ENCODE measurements around the gene P3H3. TPM values are rescaled to one million over a fixed set of nuclear protein-coding genes. Genes with fewer than 3 reads are reported as not detected.

Gene P3H3
- total RNA-seq, 5 donors from 2014 or later (not counting 1 experiment from before 2014, with no cell fraction given): 4.7 to 9.8 (median 8.0) TPM

GRCh38 chr12:6830999-6831398, 2.8 kb downstream of the P3H3 start:
- Histone ChIP-seq H3K4me3 (ENCODE audit: control insufficient read depth in 1 of 2, extremely low read depth in 1 of 2, low read length in 1 of 2) (no peak overlapping the region), H3K27me3 (replicated peaks in 1 of 2; ENCODE audit: control insufficient read depth in 2 of 2, extremely low read depth in 1 of 2, insufficient read depth in 2 of 2, low read length in 1 of 2) (peaks cover 0 to 52% of the 10 kb centered on the region in 2 experiments), H3K9me3 (no peaks in the 10 kb centered on the region), H3K4me1 (ENCODE audit: control insufficient read depth in 1 of 2, extremely low read depth in 1 of 2, insufficient read depth in 2 of 2, low read length in 2 of 2) (peaks cover 0 to 30% of the 10 kb centered on the region in 2 experiments), H3K27ac (ENCODE audit: low read length) (no peak overlapping the region), H3K36me3 (ENCODE audit: control insufficient read depth in 2 of 2, extremely low read depth in 1 of 2, insufficient read depth in 1 of 2, low read length in 1 of 2) (no peaks in the 10 kb centered on the region)
- no peaks in the 10 kb centered on the region for H3K36me3 Mint-ChIP-seq
- peaks cover 8 to 41% of the 10 kb centered on the region in 2 donors for H3K27me3 Mint-ChIP-seq
- H3K4me1 Mint-ChIP-seq: peaks cover 16 to 28% (median 22%) of the 10 kb centered on the region in 3 donors
- DNase-seq (no peak), ATAC-seq (replicated peaks in 1 of 4) (no peak)
- H3K27ac Mint-ChIP-seq: peak overlapping the region in 1 of 2 donors; percentile 48
- POLR2A ChIA-PET: interaction anchor here in 1 of 2 donors (0.5 kb wide), 1 partner anchor 126 kb away, joined by 7 read pairs; no protein-coding TSS in a partner anchor
- 93% methylated on average over 5 of the region's 6 CpGs for WGBS (ENCODE audit: insufficient coverage)
- no peaks in the 10 kb centered on the region for H3K9me3 Mint-ChIP-seq
- CTCF ChIA-PET: interaction anchor here (0.6 to 0.9 kb wide), 4 partner anchors 8 to 348 kb away, joined by 3 to 5 read pairs (median 4); no protein-coding TSS in a partner anchor
- H3K4me3 Mint-ChIP-seq: no peak overlapping the region

- Histone ChIP-seq H3K9me3 (no peaks in the 10 kb centered on the region), H3K27ac (ENCODE audit: low read length) (no peak overlapping the region), H3K4me1 (ENCODE audit: control insufficient read depth in 1 of 2, extremely low read depth in 1 of 2, insufficient read depth in 2 of 2, low read length in 2 of 2) (peaks cover 0 to 31% of the 10 kb centered on the region in 2 experiments), H3K4me3 (ENCODE audit: control insufficient read depth in 1 of 2, extremely low read depth in 1 of 2, low read length in 1 of 2) (no peak overlapping the region), H3K36me3 (ENCODE audit: control insufficient read depth in 2 of 2, extremely low read depth in 1 of 2, insufficient read depth in 1 of 2, low read length in 1 of 2) (no peaks in the 10 kb centered on the region), H3K27me3 (replicated peaks in 1 of 2; ENCODE audit: control insufficient read depth in 2 of 2, extremely low read depth in 1 of 2, insufficient read depth in 2 of 2, low read length in 1 of 2) (peaks cover 0 to 47% of the 10 kb centered on the region in 2 experiments)
- no peaks in the 10 kb centered on the region for H3K36me3 Mint-ChIP-seq
- POLR2A ChIA-PET: no interaction called here
- H3K27me3 Mint-ChIP-seq: peaks cover 8 to 35% of the 10 kb centered on the region in 2 donors
- no peak overlapping the region for H3K27ac Mint-ChIP-seq
- H3K4me1 Mint-ChIP-seq: peaks cover 16 to 30% (median 22%) of the 10 kb centered on the region in 3 donors
- H3K4me3 Mint-ChIP-seq: no peak overlapping the region
- no peak for DNase-seq
- 93% methylated on average over 11 of the region's 12 CpGs for WGBS (ENCODE audit: insufficient coverage)
- ATAC-seq (replicated peaks in 1 of 4): no peak
- H3K9me3 Mint-ChIP-seq: no peaks in the 10 kb centered on the region
- CTCF ChIA-PET: interaction anchor here (0.5 to 6.1 kb wide), 3 partner anchors 77 to 252 kb away, joined by 3 to 34 read pairs (median 13); partner anchors contain the start of gene MLF2 (in 1 of the 2)
Observed at GRCh38 chr12:6831450-6831995, 3.3 kb downstream of the P3H3 start.

GRCh38 chr12:6832125-6832524, 3.9 kb downstream of the P3H3 start:
- peaks cover 0 to 29% of the 10 kb centered on the region in 2 experiments for H3K4me1 ChIP-seq (ENCODE audit: control insufficient read depth in 1 of 2, extremely low read depth in 1 of 2, insufficient read depth in 2 of 2, low read length in 2 of 2)
- 69% methylated on average over 2 of the region's 4 CpGs for WGBS (ENCODE audit: insufficient coverage)
- no peaks in the 10 kb centered on the region for H3K9me3 ChIP-seq
- ChIA-PET POLR2A (no interaction called here), CTCF (interaction anchor here (0.5 to 6.1 kb wide), 3 partner anchors 78 to 253 kb away, joined by 3 to 34 read pairs (median 13); partner anchors contain the start of gene MLF2 (in 1 of the 2))
- no peaks in the 10 kb centered on the region for H3K36me3 ChIP-seq (ENCODE audit: control insufficient read depth in 2 of 2, extremely low read depth in 1 of 2, insufficient read depth in 1 of 2, low read length in 1 of 2)
- Mint-ChIP-seq H3K27me3 (peaks cover 8 to 29% of the 10 kb centered on the region in 2 donors), H3K27ac (no peak overlapping the region), H3K4me3 (no peak overlapping the region), H3K9me3 (no peaks in the 10 kb centered on the region), H3K4me1 (peaks cover 16 to 28% (median 21%) of the 10 kb centered on the region in 3 donors), H3K36me3 (no peaks in the 10 kb centered on the region)
- H3K27ac ChIP-seq (ENCODE audit: low read length): no peak overlapping the region
- ATAC-seq (replicated peaks in 1 of 4) (no peak), DNase-seq (no peak)
- H3K27me3 ChIP-seq (replicated peaks in 1 of 2; ENCODE audit: control insufficient read depth in 2 of 2, extremely low read depth in 1 of 2, insufficient read depth in 2 of 2, low read length in 1 of 2): peaks cover 0 to 41% of the 10 kb centered on the region in 2 experiments
- H3K4me3 ChIP-seq (ENCODE audit: control insufficient read depth in 1 of 2, extremely low read depth in 1 of 2, low read length in 1 of 2): no peak overlapping the region

GRCh38 chr12:6833189-6833890, 5.1 kb downstream of the P3H3 start:
- peaks cover 9 to 16% (median 14%) of the 10 kb centered on the region in 3 donors for H3K4me1 Mint-ChIP-seq
- CTCF ChIA-PET: interaction anchor here (0.6 to 6.1 kb wide), 5 partner anchors 18 to 238 kb away, joined by 3 to 34 read pairs (median 4); partner anchors contain the start of genes MLF2 (in 2 of the 2) and USP5 (in 1 of the 2)
- H3K4me3 Mint-ChIP-seq: no peak overlapping the region
- Histone ChIP-seq H3K36me3 (ENCODE audit: control insufficient read depth in 2 of 2, extremely low read depth in 1 of 2, insufficient read depth in 1 of 2, low read length in 1 of 2) (no peaks in the 10 kb centered on the region), H3K9me3 (no peaks in the 10 kb centered on the region), H3K27ac (ENCODE audit: low read length) (no peak overlapping the region), H3K27me3 (replicated peaks in 1 of 2; ENCODE audit: control insufficient read depth in 2 of 2, extremely low read depth in 1 of 2, insufficient read depth in 2 of 2, low read length in 1 of 2) (peaks cover 0 to 30% of the 10 kb centered on the region in 2 experiments), H3K4me1 (ENCODE audit: control insufficient read depth in 1 of 2, extremely low read depth in 1 of 2, insufficient read depth in 2 of 2, low read length in 2 of 2) (peaks cover 0 to 17% of the 10 kb centered on the region in 2 experiments), H3K4me3 (ENCODE audit: control insufficient read depth in 1 of 2, extremely low read depth in 1 of 2, low read length in 1 of 2) (no peak overlapping the region)
- peak overlapping the region in 1 of 2 donors; percentile 16 for H3K27ac Mint-ChIP-seq
- H3K36me3 Mint-ChIP-seq: no peaks in the 10 kb centered on the region
- 75% methylated on average over 4 of the region's 6 CpGs for WGBS (ENCODE audit: insufficient coverage)
- DNase-seq (no peak), ATAC-seq (replicated peaks in 1 of 4) (no peak)
- H3K9me3 Mint-ChIP-seq: no peaks in the 10 kb centered on the region
- POLR2A ChIA-PET: interaction anchor here in 1 of 2 donors (0.5 kb wide), 1 partner anchor 10 kb away, joined by 3 read pairs; no protein-coding TSS in a partner anchor
- peaks cover 0 to 22% of the 10 kb centered on the region in 2 donors for H3K27me3 Mint-ChIP-seq

GRCh38 chr12:6834254-6834653, 6.0 kb downstream of the P3H3 start:
- H3K36me3 ChIP-seq (ENCODE audit: control insufficient read depth in 2 of 2, extremely low read depth in 1 of 2, insufficient read depth in 1 of 2, low read length in 1 of 2): no peaks in the 10 kb centered on the region
- H3K4me3 ChIP-seq (ENCODE audit: control insufficient read depth in 1 of 2, extremely low read depth in 1 of 2, low read length in 1 of 2): no peak overlapping the region
- Mint-ChIP-seq H3K4me1 (peaks cover 7 to 11% (median 9%) of the 10 kb centered on the region in 3 donors), H3K27ac (no peak overlapping the region), H3K36me3 (no peaks in the 10 kb centered on the region), H3K27me3 (peaks cover 0 to 17% of the 10 kb centered on the region in 2 donors), H3K4me3 (no peak overlapping the region), H3K9me3 (no peaks in the 10 kb centered on the region)
- ChIA-PET POLR2A (no interaction called here), CTCF (interaction anchor here (0.6 to 6.1 kb wide), 10 partner anchors 9 to 145 kb away, joined by 3 to 34 read pairs (median 4); partner anchors contain the start of genes MLF2 (in 2 of the 2), CDCA3 (in 1 of the 2), TPI1 (in 1 of the 2) and USP5 (in 1 of the 2))
- peaks cover 0 to 11% of the 10 kb centered on the region in 2 experiments for H3K4me1 ChIP-seq (ENCODE audit: control insufficient read depth in 1 of 2, extremely low read depth in 1 of 2, insufficient read depth in 2 of 2, low read length in 2 of 2)
- H3K27ac ChIP-seq (ENCODE audit: low read length): no peak overlapping the region
- DNase-seq (no peak), ATAC-seq (replicated peaks in 1 of 4) (no peak)
- peaks cover 0 to 24% of the 10 kb centered on the region in 2 experiments for H3K27me3 ChIP-seq (replicated peaks in 1 of 2; ENCODE audit: control insufficient read depth in 2 of 2, extremely low read depth in 1 of 2, insufficient read depth in 2 of 2, low read length in 1 of 2)
- no CpG with 5 or more reads among the region's 1 CpG for WGBS (ENCODE audit: insufficient coverage)
- no peaks in the 10 kb centered on the region for H3K9me3 ChIP-seq

GRCh38 chr12:6834873-6835272, 6.7 kb downstream of the P3H3 start:
- Mint-ChIP-seq H3K4me1 (peaks cover 2 to 7% (median 6%) of the 10 kb centered on the region in 3 donors), H3K27me3 (peaks cover 0 to 14% of the 10 kb centered on the region in 2 donors), H3K27ac (no peak overlapping the region), H3K36me3 (no peaks in the 10 kb centered on the region), H3K9me3 (no peaks in the 10 kb centered on the region), H3K4me3 (no peak overlapping the region)
- Histone ChIP-seq H3K27me3 (replicated peaks in 1 of 2; ENCODE audit: control insufficient read depth in 2 of 2, extremely low read depth in 1 of 2, insufficient read depth in 2 of 2, low read length in 1 of 2) (peaks cover 0 to 18% of the 10 kb centered on the region in 2 experiments), H3K36me3 (ENCODE audit: control insufficient read depth in 2 of 2, extremely low read depth in 1 of 2, insufficient read depth in 1 of 2, low read length in 1 of 2) (no peaks in the 10 kb centered on the region), H3K27ac (ENCODE audit: low read length) (no peak overlapping the region), H3K4me1 (ENCODE audit: control insufficient read depth in 1 of 2, extremely low read depth in 1 of 2, insufficient read depth in 2 of 2, low read length in 2 of 2) (peaks cover 0 to 6% of the 10 kb centered on the region in 2 experiments), H3K9me3 (no peaks in the 10 kb centered on the region), H3K4me3 (ENCODE audit: control insufficient read depth in 1 of 2, extremely low read depth in 1 of 2, low read length in 1 of 2) (no peak overlapping the region)
- ChIA-PET POLR2A (no interaction called here), CTCF (interaction anchor here (0.6 to 6.1 kb wide), 8 partner anchors 10 to 241 kb away, joined by 3 to 34 read pairs (median 5); partner anchors contain the start of genes MLF2 (in 2 of the 2), CDCA3 (in 1 of the 2), USP5 (in 1 of the 2) and ZNF384 (in 1 of the 2))
- ATAC-seq (replicated peaks in 1 of 4) (no peak), DNase-seq (no peak)
- WGBS (ENCODE audit: insufficient coverage): 67% methylated on average over 3 of the region's 5 CpGs
